IMR-90 (cell line): ENCODE results near the gene GFY.

Experiments
- CEBPB ChIP-seq: IDR thresholded peaks from 2 replicates; pipeline ENCODE4 v1.6.1; 2012; ENCODE audit warnings: low read depth, low read length, improper control_type of control experiment
- CTCF ChIP-seq: conservative IDR thresholded peaks from 2 replicates; pipeline ENCODE4 v1.5.1; 2012; ENCODE audit warnings: mild to moderate bottlenecking, low read depth, low read length, improper control_type of control experiment
- MAFK ChIP-seq: IDR thresholded peaks from 2 replicates; pipeline ENCODE4 v1.6.1; 2012; ENCODE audit warnings: low read depth, low read length, improper control_type of control experiment
- MAZ ChIP-seq: IDR thresholded peaks from 2 replicates; pipeline ENCODE4 v1.6.1; 2012; ENCODE audit warnings: low read depth, mild to moderate bottlenecking, low read length, improper control_type of control experiment, moderate library complexity, borderline replicate concordance
- POLR2A ChIP-seq: IDR thresholded peaks from 2 replicates; pipeline ENCODE4 v1.6.1; 2012; ENCODE audit warnings: mild to moderate bottlenecking, low read depth, low read length
- SMC3 ChIP-seq: fragments of 150-350 bp; IDR thresholded peaks from 2 replicates; pipeline ENCODE4 v1.6.1; 2016; ENCODE audit warnings: low read depth, mild to moderate bottlenecking, antibody characterized with exemption, low read length, moderate library complexity

GRCh38 chr19:49383599-49383998 lies 41.6 kb upstream of the GFY start:
- no peak for TF ChIP-seq CTCF
- no peak for TF ChIP-seq POLR2A
- TF ChIP-seq MAFK = peak; percentile 85
- TF ChIP-seq MAZ = no peak
- no peak for TF ChIP-seq SMC3
- TF ChIP-seq CEBPB = no peak
